ENCODE data around the gene KIN. TPM values are rescaled to one million over a fixed set of nuclear protein-coding genes. Genes with fewer than 3 reads are reported as not detected.

The KIN gene, protein sequence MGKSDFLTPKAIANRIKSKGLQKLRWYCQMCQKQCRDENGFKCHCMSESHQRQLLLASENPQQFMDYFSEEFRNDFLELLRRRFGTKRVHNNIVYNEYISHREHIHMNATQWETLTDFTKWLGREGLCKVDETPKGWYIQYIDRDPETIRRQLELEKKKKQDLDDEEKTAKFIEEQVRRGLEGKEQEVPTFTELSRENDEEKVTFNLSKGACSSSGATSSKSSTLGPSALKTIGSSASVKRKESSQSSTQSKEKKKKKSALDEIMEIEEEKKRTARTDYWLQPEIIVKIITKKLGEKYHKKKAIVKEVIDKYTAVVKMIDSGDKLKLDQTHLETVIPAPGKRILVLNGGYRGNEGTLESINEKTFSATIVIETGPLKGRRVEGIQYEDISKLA
- 11.1 TPM for total RNA-seq

DNA sequence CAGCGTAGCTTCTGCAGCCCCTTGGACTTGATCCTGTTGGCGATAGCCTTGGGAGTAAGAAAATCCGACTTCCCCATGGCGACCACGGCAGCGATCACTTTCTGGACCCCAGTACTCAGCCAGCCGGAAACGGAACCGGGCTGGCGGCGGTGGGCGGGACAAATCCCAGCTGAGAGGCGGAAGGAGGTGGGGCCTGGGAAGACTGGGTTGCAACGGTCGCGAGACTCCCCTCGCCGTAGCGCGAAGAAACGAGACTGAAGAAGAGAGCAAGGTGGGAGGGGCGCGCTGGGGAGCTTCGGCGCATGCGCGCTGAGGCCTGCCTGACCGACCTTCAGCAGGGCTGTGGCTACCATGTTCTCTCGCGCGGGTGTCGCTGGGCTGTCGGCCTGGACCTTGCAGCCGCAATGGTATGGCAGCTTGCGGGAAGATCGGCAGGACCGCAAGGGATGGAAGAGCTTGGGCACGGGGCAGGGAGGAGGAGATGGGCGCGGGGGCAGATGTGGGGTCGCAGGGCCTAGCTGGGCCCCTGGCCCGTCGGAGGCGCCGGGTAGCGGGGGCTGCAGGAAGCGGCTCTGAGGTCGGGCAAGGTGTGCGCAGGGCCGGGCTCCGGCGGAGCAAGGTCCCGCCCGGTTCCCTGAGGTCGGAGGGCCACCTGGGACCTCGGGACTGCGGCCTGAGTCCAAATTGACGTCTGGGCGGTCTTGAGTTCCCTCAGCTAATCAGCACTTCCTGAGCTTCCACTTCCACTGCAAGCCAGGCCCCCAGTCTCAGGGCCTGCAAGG lies at the start of gene KIN, which contains the start of gene ATP5F1C:
Gene KIN, minus strand, starts transcription at position 137 of the 782 bp plus-strand sequence. Its CDS starts 60 bp downstream, at position 77.
Gene ATP5F1C, plus strand, starts transcription at position 321 of the 782 bp plus-strand sequence. Its CDS starts 31 bp downstream, at position 352.

DNA sequence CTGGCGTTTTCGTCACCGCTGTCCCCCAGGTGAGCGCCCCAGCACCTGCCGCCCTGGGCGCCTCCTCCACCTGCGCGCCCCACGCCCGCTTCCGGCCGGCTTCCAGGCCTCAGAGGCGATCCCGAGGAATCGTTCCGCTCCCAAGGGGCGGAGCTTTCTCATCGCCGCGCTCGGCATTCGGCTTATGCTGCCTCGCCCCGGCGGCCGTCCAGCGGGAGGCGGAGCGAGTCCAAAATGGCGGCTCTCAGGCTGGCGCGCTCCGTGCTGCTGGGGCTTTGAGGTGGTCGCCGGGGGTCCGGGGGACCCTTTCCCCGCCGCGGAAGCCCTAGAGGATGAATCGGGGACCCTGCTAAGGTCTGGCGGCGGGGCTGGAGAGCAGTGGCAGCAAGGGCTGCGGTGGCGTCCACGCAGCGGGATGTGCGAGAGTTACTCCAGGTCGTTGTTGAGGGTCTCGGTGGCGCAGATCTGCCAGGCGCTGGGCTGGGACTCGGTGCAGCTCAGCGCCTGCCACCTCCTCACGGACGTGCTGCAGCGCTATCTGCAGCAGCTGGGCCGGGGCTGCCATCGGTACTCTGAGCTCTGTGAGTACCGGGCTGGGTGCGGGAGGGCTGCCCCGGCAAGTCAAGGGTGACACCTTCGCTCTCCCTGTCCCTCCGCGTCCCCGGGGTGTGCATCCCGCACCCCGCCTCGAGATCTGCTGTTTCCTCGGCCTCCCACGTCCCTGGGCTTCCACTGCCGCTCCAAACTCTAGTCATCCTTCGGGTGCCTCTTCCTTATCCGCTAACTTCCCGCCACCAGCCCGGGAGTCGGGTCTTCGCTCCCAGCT lies 30.7 kb upstream of the KIN start, which contains the start of gene TAF3:
Gene TAF3, plus strand, starts transcription at position 211 of the 826 bp plus-strand sequence. Its CDS starts 205 bp downstream, at position 416.

DNA sequence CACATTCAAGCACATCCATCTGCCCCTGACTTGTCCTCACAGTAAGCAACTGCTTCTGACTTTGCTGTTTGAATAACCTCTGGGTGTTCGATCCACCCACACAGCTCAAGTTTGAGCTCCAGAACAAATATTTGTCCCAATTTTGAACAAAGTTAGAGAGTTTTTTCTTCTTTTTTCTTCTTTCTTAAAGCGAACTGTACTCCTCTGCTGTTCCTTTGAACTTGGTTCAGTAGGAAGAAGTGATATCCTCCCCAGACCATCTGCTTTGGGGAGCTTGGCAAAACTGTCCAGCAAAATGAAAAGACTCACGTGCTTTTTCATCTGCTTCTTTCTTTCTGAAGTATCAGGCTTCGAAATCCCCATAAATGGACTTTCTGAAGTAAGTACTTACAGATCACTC lies 84.7 kb downstream of the KIN start, which contains the start of gene ITIH2:
Gene ITIH2, plus strand, starts transcription at position 177 of the 400 bp plus-strand sequence. Its CDS starts 119 bp downstream, at position 296.

Other genes with a start within 250 kb of the KIN start
- 18.9 TPM for gene ITIH5, start 121.0 kb downstream of the KIN start, total RNA-seq
- gene ITIH2, start 84.7 kb downstream of the KIN start, total RNA-seq, result 7.6 TPM
- 322 TPM for gene ATP5F1C, start 184 bp upstream of the KIN start, total RNA-seq
- 4.2 TPM for gene TAF3, start 30.5 kb upstream of the KIN start, total RNA-seq

Measured in diencephalon (tissue), 1 donor.